Endometrial microvascular endothelial cells (primary cell): Measurements from ENCODE around the gene LPCAT1. TPM values are rescaled to one million over a fixed set of nuclear protein-coding genes. Genes with fewer than 3 reads are reported as not detected.
"Not testable (repeated sequence)": the region's sequence is repeated elsewhere in the genome, so short reads cannot be mapped to it uniquely, and the experiment has no call there.

Experiments used
- in situ Hi-C: cut with HindIII; loops from 2 replicates; pipeline ENCODE4 v1.10.0; 2017; ENCODE audit warnings: low sequenced_read_pairs, low pct_unique_long_range_greater_than_20kb; ENCODE audit errors: inconsistent ontology term
- total RNA-seq: library from RNA; depleted of rRNA; stranded (reverse); fragments of >200 nt; gene quantifications from one replicate; pipeline ENCODE4 v1.2.3, GENCODE V29; 2015; ENCODE audit errors: inconsistent ontology term

LPCAT1 gene
- total RNA-seq, 1 donor from 2014 or later = 48.5 TPM

DNA sequence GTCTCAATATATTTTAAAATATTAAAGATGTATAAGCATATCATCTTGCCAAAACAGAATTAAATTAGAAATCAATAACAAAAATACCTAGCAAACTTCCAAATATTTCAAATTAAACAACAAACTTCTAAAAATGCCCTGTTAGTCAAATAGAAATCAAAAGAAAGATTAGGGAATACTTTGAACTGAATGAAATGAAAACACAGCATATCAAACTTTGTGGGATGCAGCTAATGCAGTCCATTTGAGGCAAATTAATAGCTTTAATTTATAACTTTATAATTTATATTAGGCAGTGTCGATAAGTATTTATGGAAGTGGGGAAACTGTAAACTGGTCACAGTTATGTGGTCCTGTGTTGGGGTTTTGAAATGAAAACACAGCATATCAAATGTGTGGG is 95.7 kb downstream of the LPCAT1 start:
- in situ Hi-C loops = no loop called here

DNA sequence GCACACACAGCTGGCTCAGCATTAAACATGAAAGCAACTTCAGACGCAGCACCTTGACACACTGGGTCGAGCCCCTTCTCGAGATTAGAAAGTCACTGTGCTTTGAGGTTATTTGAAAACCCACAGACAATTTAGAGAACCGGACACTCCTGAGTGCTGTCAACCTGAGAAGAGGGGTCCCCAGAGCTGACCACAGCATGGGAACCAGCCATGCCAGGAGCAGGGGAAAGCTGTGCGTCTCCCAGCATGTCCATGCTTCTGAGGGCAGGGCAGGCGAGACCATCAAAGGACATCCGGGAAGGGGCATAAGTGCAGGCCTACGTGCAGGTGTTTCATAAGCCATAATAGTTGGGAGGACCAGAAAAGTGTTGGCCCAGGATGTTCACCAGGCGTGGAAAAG is 99.0 kb downstream of the LPCAT1 start:
- in situ Hi-C loops = no loop called here

DNA sequence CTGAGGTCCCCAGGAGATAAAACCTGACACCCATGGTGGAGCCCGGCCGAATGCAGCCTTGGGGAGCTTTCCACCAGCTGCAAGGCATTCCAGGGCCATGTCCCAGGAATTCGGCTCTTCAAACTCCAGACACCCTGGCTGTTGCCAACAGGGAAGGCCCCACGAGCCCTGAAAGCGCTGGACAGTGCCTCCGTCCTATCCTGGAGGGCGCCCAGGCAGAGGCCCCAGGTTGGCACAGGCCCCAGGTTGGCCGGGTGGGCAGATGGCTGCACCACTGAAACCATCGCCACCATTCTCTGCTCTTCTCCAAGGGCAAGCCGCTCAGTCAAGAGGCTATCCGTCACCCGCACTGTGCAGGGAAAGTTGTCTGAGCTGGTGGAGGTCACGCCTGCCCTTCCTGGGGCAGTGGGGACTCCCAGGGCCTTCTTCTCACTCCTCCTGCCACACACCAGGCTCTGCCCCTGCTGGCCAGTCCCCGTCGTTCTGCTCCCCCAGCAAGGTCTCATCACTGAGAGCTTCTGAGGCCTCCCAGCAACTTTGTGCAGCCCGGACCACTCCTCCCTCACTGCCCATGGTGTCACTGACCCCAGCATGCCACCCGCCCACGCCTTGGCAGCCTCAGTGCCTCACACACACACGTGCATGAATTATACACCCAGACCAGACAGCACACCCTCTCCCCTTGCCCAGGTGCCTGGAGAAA is 99.7 kb downstream of the LPCAT1 start:
- in situ Hi-C loops = no loop called here

DNA sequence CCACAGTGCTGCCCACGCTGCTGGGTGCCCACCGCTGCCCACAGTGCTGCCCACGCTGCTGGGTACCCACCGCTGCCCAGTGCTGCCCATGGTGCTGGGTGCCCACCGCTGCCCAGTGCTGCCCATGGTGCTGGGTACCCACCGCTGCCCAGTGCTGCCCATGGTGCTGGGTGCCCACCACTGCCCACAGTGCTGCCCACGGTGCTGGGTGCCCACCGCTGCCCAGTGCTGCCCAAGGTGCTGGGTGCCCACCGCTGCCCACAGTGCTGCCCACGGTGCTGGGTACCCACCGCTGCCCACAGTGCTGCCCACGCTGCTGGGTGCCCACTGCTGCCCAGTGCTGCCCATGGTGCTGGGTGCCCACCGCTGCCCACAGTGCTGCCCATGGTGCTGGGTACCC is 101.2 kb downstream of the LPCAT1 start:
- in situ Hi-C loops = not testable (repeated sequence)

DNA sequence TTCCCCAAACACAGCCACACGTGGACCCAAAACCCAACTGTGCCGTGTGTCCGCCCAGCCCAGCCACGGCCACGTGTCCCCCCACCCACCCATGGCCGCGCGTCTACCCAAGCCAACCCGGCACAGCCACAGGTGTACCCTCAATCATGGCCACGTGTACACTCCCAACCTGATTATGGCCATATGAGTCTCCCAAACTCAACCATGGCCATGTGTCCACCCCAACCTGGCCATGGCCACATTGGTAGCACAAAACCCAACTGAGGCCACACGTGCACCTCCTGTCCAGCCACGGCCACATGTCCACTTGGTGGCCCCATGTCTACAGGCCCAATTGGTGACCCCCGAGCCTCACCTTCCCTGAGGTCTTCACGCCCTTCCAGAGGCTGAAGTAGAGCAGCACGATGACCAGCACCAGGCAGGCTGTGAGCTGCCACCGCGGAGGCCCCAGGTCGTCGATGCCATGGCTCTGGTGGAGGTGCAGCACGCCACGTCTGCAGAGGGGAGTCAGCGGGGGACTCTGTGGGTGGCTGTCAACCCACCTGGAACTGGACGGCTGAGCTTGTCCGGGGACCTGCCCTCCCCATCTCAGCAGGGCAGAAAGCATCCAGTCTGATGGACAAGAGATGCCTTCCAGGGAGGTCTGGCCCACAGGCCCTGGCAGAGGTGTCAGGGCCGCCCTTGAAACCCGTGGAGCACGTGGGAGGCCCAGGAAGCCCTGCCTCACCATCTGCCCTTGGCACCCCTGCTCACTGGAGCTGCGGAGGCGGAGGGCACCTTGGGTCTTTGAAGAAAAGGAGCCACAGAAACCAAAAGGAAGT is 102.0 kb downstream of the LPCAT1 start:
- in situ Hi-C loops = no loop called here

DNA sequence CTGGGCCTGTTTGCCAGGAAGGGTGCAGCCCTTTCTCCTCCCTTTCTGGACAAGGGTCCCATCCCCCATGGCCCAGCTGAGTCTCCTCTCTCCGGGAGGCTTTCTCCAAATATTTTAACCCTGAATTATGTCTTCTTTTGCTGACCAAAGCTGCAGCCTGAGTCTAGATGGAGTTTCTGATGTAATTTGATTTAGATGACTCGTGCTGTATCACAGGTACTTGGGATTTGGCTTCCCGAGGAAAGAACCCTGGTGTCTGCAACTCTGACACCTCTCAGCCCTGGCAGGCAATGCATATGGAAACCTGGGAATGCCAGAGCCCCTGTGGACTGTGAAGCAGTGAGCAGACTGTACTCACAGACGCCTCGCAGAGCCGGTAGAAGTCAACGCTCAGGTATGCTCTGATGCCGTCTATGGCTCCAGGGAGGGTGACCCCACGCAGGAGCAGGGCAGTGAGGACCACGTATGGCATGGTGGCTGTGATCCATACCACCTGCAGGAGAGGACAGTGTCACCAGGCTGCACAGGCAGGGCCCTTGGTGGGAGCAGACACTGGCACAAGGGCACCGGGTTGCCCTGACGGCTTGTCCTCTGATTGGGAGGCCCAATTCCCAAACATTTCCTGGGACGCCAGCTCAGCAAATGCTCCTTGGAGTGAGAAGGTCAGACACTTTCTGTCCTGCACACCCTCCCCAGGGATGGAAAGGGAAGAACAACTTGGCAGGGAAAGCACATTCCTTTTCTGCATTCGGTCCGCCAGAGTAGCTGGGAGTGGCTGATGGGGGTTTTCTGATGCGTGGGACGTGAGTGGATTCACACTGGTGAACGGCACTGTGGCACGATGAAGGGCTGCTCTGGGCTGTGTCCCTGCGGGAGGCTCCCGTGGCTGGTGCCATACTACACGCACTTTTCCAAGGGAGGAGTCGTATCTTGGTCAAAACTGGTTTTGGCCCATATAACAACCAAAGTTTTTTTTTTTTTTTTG is 103.3 kb downstream of the LPCAT1 start:
- in situ Hi-C loops = no loop called here

DNA sequence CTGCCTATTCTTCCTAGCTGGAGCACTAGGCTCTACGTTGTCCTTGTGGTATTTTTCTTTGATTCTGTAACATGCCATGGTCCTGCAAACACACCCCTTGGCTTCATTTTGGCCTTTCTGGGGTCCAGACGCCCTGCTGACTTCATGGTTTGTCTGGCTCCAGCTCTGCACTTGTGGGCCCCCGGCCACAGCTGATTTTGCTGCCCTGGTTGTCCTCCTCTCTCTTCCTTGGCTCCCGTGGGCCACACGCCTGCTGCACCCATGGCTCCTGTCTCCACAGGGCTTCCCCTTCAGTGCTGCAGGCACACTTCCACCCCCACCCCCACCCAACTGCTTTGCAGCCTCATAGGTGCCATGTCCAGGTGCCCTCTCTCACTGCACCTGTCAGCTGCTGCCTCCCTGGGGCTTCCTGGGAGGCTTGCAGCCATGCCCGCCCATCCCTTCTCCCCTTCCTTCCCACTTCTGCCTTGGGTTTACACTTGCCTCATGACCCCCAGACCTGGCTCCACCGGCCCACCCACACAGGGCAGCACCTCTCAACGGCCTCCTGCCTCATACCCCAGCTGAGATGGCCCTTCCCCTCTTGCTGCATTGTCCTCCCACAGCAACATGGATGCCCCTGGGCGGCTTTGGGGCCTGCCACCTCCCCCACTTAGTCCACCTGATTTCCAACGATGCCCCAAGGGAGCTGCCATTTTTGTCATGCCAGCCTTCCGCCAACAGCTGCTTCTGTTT is 104.1 kb downstream of the LPCAT1 start:
- in situ Hi-C loops = no loop called here

DNA sequence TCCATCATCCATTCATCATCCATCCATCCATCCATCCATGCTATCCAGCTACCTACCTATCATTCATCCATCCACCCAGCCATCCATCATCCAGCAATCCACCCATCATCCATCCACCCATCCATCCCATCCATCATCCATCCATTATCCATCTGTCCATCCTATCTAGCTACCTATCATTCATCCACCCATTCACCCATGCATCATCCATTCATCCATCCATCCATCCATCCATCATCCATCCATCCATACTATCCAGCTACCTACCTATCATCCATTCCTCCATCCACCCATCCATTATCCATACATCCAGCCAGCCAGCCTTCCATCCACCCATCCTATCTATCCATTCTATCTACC is 104.9 kb downstream of the LPCAT1 start:
- in situ Hi-C loops = no loop called here

DNA sequence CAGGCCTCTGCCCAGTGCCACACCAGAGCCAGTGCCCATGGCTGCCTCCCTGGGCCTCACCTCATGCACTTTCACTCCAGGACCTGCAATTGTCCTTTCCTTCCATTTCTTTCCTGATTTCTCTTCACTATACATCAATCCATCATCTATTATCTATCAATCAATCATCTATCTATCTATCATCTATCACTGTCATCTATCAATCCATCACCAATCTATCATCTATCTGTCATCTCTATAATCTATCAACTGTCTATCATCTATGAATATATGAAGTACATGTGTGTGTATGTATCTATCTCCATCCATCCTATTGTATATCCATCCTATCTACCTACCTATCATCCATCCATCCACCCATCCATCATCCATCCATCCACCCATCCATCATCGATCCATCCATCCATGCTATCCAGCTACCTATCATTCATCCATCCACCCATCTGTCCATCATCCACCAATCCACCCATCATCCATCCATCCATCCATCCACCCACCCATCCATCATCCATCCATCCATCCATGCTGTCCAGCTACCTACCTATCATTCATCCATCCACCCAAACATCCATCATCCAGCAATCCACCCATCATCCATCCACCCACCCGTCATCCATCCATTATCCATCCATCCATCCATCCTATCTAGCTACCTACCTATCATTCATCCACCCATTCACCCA is 105.4 kb downstream of the LPCAT1 start:
- in situ Hi-C loops = no loop called here

DNA sequence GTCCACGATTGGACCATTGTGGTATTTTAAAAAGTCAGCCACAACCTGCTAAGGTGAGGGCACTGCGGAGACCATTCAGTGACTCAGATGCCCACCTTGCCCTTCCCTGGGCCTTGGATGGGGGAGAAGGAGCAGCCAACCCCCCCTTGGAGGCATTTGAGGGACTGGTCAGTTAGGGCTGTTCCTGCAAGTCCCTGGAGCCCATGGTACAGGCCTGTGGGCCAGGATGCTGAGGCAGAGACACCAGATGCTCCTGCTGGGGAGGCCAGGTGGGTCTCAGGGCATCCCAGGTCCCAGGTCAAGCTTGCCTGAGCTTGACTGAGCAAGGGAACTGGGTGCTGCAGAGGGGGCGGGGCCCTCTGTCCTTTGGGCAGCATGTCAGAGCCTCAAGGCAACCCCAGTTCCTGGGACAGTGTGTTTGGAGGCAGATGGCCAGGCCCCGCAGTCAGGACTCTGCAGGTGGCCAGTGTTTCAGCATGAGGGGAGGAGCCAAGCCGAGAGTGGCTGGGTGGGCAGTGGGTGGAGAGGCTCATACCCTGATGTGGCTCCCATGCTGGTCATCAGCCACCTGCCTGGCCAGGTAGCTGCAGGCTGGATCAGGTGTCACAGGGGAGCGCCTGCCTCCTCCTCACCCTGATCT is 106.1 kb downstream of the LPCAT1 start:
- in situ Hi-C loops = no loop called here

DNA sequence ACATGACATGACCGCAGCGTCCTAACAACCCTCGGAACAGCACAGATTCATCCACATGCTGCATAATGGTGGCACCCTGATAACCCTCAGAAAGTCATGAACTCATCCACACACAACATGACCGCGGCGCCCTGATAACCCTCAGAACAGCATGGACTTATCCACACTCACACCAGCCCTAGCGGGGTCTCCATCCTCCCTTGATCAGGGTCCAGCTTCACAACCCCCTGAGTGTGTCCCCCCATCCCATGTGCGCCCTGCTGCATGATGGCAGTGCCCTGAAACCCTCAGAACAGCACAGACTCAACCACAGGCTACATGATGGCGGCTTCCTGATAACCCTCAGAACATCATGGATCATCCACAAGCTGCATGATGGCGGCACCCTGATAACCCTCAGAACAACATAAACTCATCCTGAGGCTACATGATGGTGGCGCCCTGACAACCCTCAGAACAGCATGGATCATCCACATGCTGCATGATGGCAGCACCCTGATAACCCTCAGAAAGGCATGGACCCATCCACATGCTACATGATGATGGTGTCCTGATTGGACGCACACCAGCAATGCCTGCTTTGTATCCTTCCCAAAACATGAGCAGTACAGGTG is 106.8 kb downstream of the LPCAT1 start:
- in situ Hi-C loops = no loop called here

DNA sequence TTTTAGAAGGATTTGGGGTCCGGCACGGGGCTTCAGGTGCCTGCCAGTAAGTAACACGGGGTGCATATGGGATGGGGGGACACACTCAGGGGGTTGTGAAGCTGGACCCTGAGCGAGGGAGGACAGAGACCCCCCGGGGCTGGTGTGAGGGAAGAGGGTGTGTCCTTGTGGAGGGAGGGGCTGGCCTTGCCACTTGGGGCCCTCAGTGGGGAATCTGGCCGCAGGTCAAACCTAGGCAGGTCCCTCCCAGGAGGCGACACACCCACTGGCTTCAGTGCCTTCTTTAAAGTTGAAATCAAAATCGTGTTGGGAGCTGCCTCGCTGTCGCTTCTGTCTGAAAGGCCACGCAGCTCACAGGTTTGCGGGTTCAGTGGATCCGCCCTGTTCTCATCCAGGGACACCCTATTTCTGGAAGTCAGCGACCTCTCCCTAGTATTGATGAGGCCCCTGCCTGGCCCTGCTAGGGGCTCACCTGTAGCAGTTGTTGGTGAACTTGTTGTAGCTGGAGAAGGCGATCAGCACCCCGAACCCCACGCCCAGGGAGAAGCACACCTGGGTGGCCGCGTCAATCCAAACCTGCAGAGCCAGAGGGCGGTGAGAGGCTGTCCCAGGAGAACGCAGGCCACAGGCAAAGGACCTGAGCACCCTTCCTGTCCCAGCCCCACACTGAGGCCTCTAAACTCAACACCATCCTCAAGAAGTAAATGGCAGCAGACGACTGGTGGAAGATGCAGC is 108.0 kb downstream of the LPCAT1 start:
- in situ Hi-C loops = no loop called here

DNA sequence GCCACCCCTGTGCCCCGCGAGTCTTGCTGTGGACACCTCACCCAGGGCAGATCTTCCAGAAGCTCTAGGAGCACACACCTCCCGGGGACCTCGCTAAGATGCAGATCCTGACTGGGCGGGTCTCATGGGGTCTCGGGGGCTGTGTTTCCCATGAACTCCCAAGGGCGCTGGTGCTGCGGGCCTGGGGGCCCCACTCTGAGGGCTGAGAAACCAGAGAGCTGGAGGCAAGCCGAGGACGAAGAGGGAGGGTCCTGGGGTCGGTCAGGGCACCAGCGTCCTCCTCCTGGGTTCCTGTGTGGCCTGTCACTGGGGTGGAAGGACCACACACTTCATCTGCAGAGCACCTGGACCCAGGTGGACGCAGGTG is 108.7 kb downstream of the LPCAT1 start:
- in situ Hi-C loops = no loop called here

DNA sequence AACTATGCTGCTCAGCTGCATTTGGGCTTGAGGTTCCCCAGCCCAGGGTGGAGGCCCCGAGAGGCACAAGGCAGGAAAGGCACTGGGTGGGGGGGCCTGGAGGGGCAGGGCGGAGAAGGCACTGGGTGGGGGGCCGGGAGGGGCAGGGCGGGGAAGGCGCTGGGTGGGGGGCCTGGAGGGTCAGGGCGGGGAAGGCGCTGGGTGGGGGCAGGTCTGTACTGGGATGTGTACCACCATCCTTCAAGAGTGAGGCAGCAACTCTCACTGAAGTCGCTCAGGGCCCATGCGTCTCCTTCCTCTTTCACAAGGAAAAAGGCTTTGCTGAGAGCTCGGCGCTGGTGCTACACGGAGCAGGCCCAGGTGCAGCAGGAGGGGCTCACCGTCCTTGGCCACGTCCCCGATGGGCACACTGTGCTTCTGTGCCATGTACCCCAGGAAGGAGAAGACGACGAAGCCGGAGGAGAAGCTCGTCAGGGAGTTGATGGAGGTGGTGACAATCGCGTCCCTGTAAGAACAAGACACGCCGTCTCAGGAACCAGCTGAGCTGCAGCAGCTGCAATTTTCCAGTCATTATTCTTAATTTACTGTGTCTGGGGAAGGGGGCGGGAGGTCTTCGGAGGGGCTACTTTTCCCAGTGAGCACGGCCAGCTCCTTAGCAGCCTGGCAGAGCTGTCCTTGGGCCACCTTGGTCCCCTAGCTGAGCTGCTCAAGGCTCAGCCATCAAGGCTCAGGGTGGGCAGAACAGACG is 109.3 kb downstream of the LPCAT1 start:
- in situ Hi-C loops = no loop called here

DNA sequence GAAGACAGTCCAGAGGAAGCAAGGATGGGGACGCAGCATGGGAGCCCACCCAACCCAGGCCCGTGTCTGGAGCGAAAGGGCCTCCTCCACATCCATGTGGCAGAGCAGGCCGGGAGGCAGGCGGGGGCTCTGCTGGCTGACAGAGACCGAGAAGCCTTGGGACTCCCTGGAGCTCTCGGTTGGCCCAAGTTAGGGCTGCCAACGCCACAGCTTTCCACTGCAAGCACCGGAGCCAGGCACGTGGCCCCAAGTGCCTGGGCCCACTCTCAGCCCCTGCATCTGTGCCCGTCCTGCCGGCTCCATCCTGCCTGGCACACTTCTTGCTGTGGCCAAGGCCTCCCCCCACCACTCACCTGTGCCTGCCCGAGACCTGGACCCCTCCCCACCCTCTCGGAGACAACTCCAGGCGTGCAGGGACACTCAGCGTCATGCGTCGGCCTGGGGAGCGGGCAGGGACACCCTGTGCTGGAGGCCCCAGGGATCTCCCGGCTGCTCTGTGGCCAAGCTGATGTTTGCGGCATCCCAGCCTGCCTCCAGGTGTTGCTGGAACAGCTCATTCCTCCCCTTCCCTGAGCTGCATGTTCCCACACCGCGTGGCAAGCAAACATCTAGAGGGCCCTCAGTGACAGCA is 110.0 kb downstream of the LPCAT1 start:
- in situ Hi-C loops = no loop called here

DNA sequence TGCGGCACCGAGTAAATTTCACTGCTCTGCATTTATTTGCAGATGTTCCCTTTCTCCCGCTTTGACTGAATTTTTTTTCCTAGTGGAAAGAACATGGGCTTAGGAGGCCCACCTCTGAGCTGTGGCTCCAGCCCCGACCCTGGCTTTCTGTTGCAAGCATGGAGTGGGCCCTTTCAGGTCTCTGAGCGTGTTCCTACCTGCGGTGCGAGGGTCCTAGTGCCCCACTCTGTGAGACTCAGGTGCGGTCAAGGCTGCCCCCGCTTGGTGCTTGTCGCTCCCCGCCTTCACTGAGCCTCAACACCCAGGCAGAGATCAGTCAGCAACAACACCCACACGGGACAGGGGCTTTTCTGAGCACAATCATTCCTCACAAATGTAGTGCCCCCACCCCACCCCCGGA is 110.5 kb downstream of the LPCAT1 start:
- in situ Hi-C loops = no loop called here
